ENCODE results near the gene KIF7. TPM values are rescaled to one million over a fixed set of nuclear protein-coding genes. Genes with fewer than 3 reads are reported as not detected.

The KIF7 gene
- total RNA-seq, 2 experiments from 2014 or later: 0.94 to 1.1 TPM

GRCh38 chr15:89632563-89633430, 22.5 kb downstream of the KIF7 start:
- CTCF ChIA-PET: no interaction called here
- Mint-ChIP-seq H3K36me3 (ENCODE audit: low read depth) (peaks cover 17% of the 10 kb centered on the region), H3K4me1 (ENCODE audit: low read depth) (no peaks in the 10 kb centered on the region), H3K27ac (no peak overlapping the region), H3K9me3 (peaks cover 2% of the 10 kb centered on the region), H3K4me3 (no peak overlapping the region), H3K27me3 (ENCODE audit: low read depth) (no peaks in the 10 kb centered on the region)
- intact Hi-C loops (cut with micrococcal nuclease): no loop called here
- DNase-seq: no peak

- no peaks in the 10 kb centered on the region for H3K27me3 Mint-ChIP-seq (ENCODE audit: low read depth)
- peaks cover 2% of the 10 kb centered on the region for H3K9me3 Mint-ChIP-seq
- no peaks in the 10 kb centered on the region for H3K4me1 Mint-ChIP-seq (ENCODE audit: low read depth)
- no peak for DNase-seq
- H3K36me3 Mint-ChIP-seq (ENCODE audit: low read depth): peaks cover 19% of the 10 kb centered on the region
- no peak overlapping the region for H3K4me3 Mint-ChIP-seq
- intact Hi-C loops (cut with micrococcal nuclease): no loop called here
- CTCF ChIA-PET: no interaction called here
- no peak overlapping the region for H3K27ac Mint-ChIP-seq
Measured at GRCh38 chr15:89631902-89632264, 23.4 kb downstream of the KIF7 start.

GRCh38 chr15:89630974-89631901, 24.0 kb downstream of the KIF7 start:
- CTCF ChIA-PET: no interaction called here
- Mint-ChIP-seq H3K27ac (no peak overlapping the region), H3K4me1 (ENCODE audit: low read depth) (no peaks in the 10 kb centered on the region), H3K4me3 (no peak overlapping the region), H3K36me3 (ENCODE audit: low read depth) (peaks cover 22% of the 10 kb centered on the region), H3K27me3 (ENCODE audit: low read depth) (no peaks in the 10 kb centered on the region), H3K9me3 (peaks cover 2% of the 10 kb centered on the region)
- intact Hi-C loops (cut with micrococcal nuclease): no loop called here
- DNase-seq: no peak

- CTCF ChIA-PET: no interaction called here
- no peaks in the 10 kb centered on the region for H3K9me3 Mint-ChIP-seq
- H3K27ac Mint-ChIP-seq: no peak overlapping the region
- intact Hi-C loops (cut with micrococcal nuclease): no loop called here
- H3K36me3 Mint-ChIP-seq (ENCODE audit: low read depth): peaks cover 31% of the 10 kb centered on the region
- H3K4me1 Mint-ChIP-seq (ENCODE audit: low read depth): no peaks in the 10 kb centered on the region
- no peaks in the 10 kb centered on the region for H3K27me3 Mint-ChIP-seq (ENCODE audit: low read depth)
- no peak overlapping the region for H3K4me3 Mint-ChIP-seq
- DNase-seq: no peak
Measured at GRCh38 chr15:89630260-89630659, 25.0 kb downstream of the KIF7 start.

- CTCF ChIA-PET: no interaction called here
- intact Hi-C loops (cut with micrococcal nuclease): no loop called here
- DNase-seq: no peak
- Mint-ChIP-seq H3K9me3 (no peaks in the 10 kb centered on the region), H3K36me3 (ENCODE audit: low read depth) (peaks cover 35% of the 10 kb centered on the region), H3K27ac (no peak overlapping the region), H3K27me3 (ENCODE audit: low read depth) (no peaks in the 10 kb centered on the region), H3K4me1 (ENCODE audit: low read depth) (no peaks in the 10 kb centered on the region), H3K4me3 (no peak overlapping the region)
Measured at GRCh38 chr15:89629829-89630228, 25.4 kb downstream of the KIF7 start.

GRCh38 chr15:89628806-89629715, 26.2 kb downstream of the KIF7 start:
- no peak overlapping the region for H3K27ac Mint-ChIP-seq
- no peaks in the 10 kb centered on the region for H3K9me3 Mint-ChIP-seq
- CTCF ChIA-PET: no interaction called here
- H3K36me3 Mint-ChIP-seq (ENCODE audit: low read depth): peaks cover 43% of the 10 kb centered on the region
- H3K27me3 Mint-ChIP-seq (ENCODE audit: low read depth): no peaks in the 10 kb centered on the region
- intact Hi-C loops (cut with micrococcal nuclease): no loop called here
- no peak overlapping the region for H3K4me3 Mint-ChIP-seq
- no peak for DNase-seq
- H3K4me1 Mint-ChIP-seq (ENCODE audit: low read depth): no peaks in the 10 kb centered on the region

GRCh38 chr15:89628301-89628700, 27.0 kb downstream of the KIF7 start:
- no peaks in the 10 kb centered on the region for H3K9me3 Mint-ChIP-seq
- no peaks in the 10 kb centered on the region for H3K27me3 Mint-ChIP-seq (ENCODE audit: low read depth)
- peaks cover 48% of the 10 kb centered on the region for H3K36me3 Mint-ChIP-seq (ENCODE audit: low read depth)
- H3K4me3 Mint-ChIP-seq: no peak overlapping the region
- no peak overlapping the region for H3K27ac Mint-ChIP-seq
- H3K4me1 Mint-ChIP-seq (ENCODE audit: low read depth): no peaks in the 10 kb centered on the region
- CTCF ChIA-PET: no interaction called here
- intact Hi-C loops (cut with micrococcal nuclease): no loop called here
- DNase-seq: no peak

- intact Hi-C loops (cut with micrococcal nuclease): no loop called here
- CTCF ChIA-PET: no interaction called here
- no peak for DNase-seq
- no peak overlapping the region for H3K27ac Mint-ChIP-seq
- H3K9me3 Mint-ChIP-seq: no peaks in the 10 kb centered on the region
- H3K27me3 Mint-ChIP-seq (ENCODE audit: low read depth): no peaks in the 10 kb centered on the region
- no peak overlapping the region for H3K4me3 Mint-ChIP-seq
- peaks cover 53% of the 10 kb centered on the region for H3K36me3 Mint-ChIP-seq (ENCODE audit: low read depth)
- no peaks in the 10 kb centered on the region for H3K4me1 Mint-ChIP-seq (ENCODE audit: low read depth)
Measured at GRCh38 chr15:89627256-89627970, 27.9 kb downstream of the KIF7 start.

GRCh38 chr15:89625716-89626115, 29.6 kb downstream of the KIF7 start:
- DNase-seq: no peak
- intact Hi-C loops (cut with micrococcal nuclease): no loop called here
- Mint-ChIP-seq H3K36me3 (ENCODE audit: low read depth) (peaks cover 66% of the 10 kb centered on the region), H3K4me3 (no peak overlapping the region), H3K9me3 (no peaks in the 10 kb centered on the region), H3K27ac (no peak overlapping the region), H3K27me3 (ENCODE audit: low read depth) (no peaks in the 10 kb centered on the region), H3K4me1 (ENCODE audit: low read depth) (no peaks in the 10 kb centered on the region)
- CTCF ChIA-PET: interaction anchor here (0.5 kb wide), 1 partner anchor 360 kb away, joined by 4 read pairs; no protein-coding TSS in a partner anchor

- no peaks in the 10 kb centered on the region for H3K4me1 Mint-ChIP-seq (ENCODE audit: low read depth)
- no peaks in the 10 kb centered on the region for H3K9me3 Mint-ChIP-seq
- no peak for DNase-seq
- H3K27me3 Mint-ChIP-seq (ENCODE audit: low read depth): no peaks in the 10 kb centered on the region
- intact Hi-C loops (cut with micrococcal nuclease): no loop called here
- H3K36me3 Mint-ChIP-seq (ENCODE audit: low read depth): peaks cover 69% of the 10 kb centered on the region
- no peak overlapping the region for H3K27ac Mint-ChIP-seq
- H3K4me3 Mint-ChIP-seq: no peak overlapping the region
- CTCF ChIA-PET: no interaction called here
Measured at GRCh38 chr15:89623165-89623564, 32.1 kb downstream of the KIF7 start.

GRCh38 chr15:89621547-89621946, 33.7 kb downstream of the KIF7 start:
- DNase-seq: no peak
- Mint-ChIP-seq H3K36me3 (ENCODE audit: low read depth) (peaks cover 74% of the 10 kb centered on the region), H3K27ac (no peak overlapping the region), H3K4me3 (no peak overlapping the region), H3K9me3 (no peaks in the 10 kb centered on the region), H3K4me1 (ENCODE audit: low read depth) (no peaks in the 10 kb centered on the region), H3K27me3 (ENCODE audit: low read depth) (no peaks in the 10 kb centered on the region)
- intact Hi-C loops (cut with micrococcal nuclease): no loop called here
- CTCF ChIA-PET: no interaction called here

All from activated naive CD4-positive, alpha-beta T cell treated with anti-CD3 and anti-CD28 coated beads for 36 hours (primary cell).